Activated CD4-positive, alpha-beta memory T cell treated with anti-CD3 and anti-CD28 coated beads for 36 hours (primary cell): ENCODE data around the gene SPC25. TPM values are rescaled to one million over a fixed set of nuclear protein-coding genes. Genes with fewer than 3 reads are reported as not detected.

Experiments
- CTCF ChIA-PET: fragments of 350-600 bp; sonication (Branson Sonifier 250); formaldehyde crosslinking; loops from one replicate; lab custom pipeline; 2021; ENCODE audit warnings: antibody characterized with exemption, inconsistent platforms; lab: Charles Lee
- POLR2A ChIA-PET: fragments of 350-600 bp; sonication (Branson Sonifier 250); formaldehyde crosslinking; loops from one replicate; lab custom pipeline; 2021; ENCODE audit warnings: antibody characterized with exemption; lab: Charles Lee
- DNase-seq: peaks from one replicate; pipeline ENCODE4 v3.0.0-alpha.2; 2020
- H3K27ac Mint-ChIP-seq: one replicate; pipeline ENCODE4 v1.8.0; 2021; ENCODE audit warnings: mixed read lengths
- H3K27me3 Mint-ChIP-seq: one replicate; pipeline ENCODE4 v1.8.0; 2021; ENCODE audit warnings: mixed read lengths
- H3K36me3 Mint-ChIP-seq: one replicate; pipeline ENCODE4 v1.8.0; 2021; ENCODE audit warnings: mixed read lengths
- H3K4me1 Mint-ChIP-seq: one replicate; pipeline ENCODE4 v1.8.0; 2021; ENCODE audit warnings: low read depth, mixed read lengths
- H3K4me3 Mint-ChIP-seq: one replicate; pipeline ENCODE4 v1.8.0; 2021; ENCODE audit warnings: mild to moderate bottlenecking, mixed read lengths
- H3K9me3 Mint-ChIP-seq: one replicate; pipeline ENCODE4 v1.8.0; 2021; ENCODE audit warnings: mixed read lengths
- intact Hi-C: fragments of 100-400 bp; cut with micrococcal nuclease; formaldehyde crosslinking; loops from one replicate; pipeline ENCODE4 v1.15.1; 2023
- total RNA-seq, 2 experiments: library from RNA; stranded (reverse); gene quantifications; one replicate each; pipeline ENCODE4 v1.2.3, GENCODE V29; 2021

Gene SPC25
- total RNA-seq, 2 experiments from 2014 or later, result 38.4 to 47.1 TPM

DNA sequence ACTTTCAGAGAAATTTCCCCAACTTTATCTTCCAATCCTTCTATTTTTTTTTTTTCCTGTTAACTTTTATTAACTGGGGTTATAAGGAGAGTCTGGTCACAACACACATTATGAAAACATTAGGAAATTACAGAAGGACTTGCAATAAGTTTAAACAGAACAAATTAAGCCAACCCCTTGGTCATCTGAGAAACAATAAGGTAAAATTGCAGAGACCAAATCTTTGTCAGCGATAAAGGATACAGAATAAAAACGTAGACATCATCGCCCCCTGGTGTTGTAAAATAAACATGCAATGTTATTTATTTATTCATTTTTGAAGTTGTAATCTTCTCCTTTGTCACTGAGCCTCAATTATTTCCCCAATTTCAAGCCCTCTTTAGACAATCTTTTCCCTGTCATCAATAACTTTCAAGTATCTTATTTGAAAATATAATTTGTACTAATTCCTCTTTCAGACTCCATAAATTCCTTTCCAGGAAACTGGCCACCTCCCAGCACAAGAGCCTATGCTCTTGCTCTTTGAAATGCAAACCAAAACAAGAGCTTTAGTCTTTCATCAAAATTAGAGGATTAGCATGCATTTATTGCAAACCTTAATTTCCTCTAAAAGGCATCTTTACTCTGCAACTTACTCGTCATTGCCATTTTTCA is 30.4 kb upstream of the SPC25 start:
- ChIA-PET POLR2A (no interaction called here), CTCF (interaction anchor here (0.7 to 3.0 kb wide), 18 partner anchors 11 to 1018 kb away, joined by 3 to 12 read pairs (median 4); no protein-coding TSS in a partner anchor)
- H3K4me3 Mint-ChIP-seq, result no peak overlapping the region
- H3K4me1 Mint-ChIP-seq, result peaks cover 8% of the 10 kb centered on the region
- DNase-seq, result no peak
- intact Hi-C loops, result loop anchor here (1.0 to 10.0 kb wide), 3 partner anchors 147 to 574 kb away; no protein-coding TSS in a partner anchor
- H3K9me3 Mint-ChIP-seq, result peaks cover 6% of the 10 kb centered on the region
- no peak overlapping the region for H3K27ac Mint-ChIP-seq
- no peaks in the 10 kb centered on the region for H3K36me3 Mint-ChIP-seq
- H3K27me3 Mint-ChIP-seq, result peaks cover 19% of the 10 kb centered on the region

DNA sequence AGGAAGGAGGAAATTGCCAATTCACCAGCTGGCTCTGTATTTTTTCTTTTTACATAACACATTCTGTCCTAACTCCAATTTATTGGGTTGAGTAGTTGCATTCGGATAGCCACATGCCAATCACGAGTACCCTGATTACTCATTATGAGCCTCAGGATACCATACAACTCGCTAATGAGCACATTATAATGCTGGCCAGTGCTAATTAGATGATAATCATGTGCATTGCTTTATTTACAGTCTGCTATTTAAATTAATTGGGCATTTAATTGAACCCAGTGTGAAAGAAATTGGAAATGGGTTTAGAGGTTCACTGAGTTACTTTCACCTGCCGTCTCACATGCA is 26.1 kb upstream of the SPC25 start:
- CTCF ChIA-PET, result interaction anchor here (0.8 to 1.0 kb wide), 2 partner anchors 143 to 569 kb away, joined by 3 to 8 read pairs; no protein-coding TSS in a partner anchor
- Mint-ChIP-seq H3K9me3 (peaks cover 14% of the 10 kb centered on the region), H3K27me3 (peaks cover 35% of the 10 kb centered on the region), H3K27ac (no peak overlapping the region), H3K4me1 (peaks cover 14% of the 10 kb centered on the region), H3K4me3 (no peak overlapping the region), H3K36me3 (peaks cover 3% of the 10 kb centered on the region)
- POLR2A ChIA-PET, result interaction anchor here (0.7 kb wide), 1 partner anchor 224 kb away, joined by 3 read pairs; no protein-coding TSS in a partner anchor
- intact Hi-C loops, result loop anchor here (1.0 kb wide), 1 partner anchor 426 kb away; no protein-coding TSS in a partner anchor
- no peak for DNase-seq

DNA sequence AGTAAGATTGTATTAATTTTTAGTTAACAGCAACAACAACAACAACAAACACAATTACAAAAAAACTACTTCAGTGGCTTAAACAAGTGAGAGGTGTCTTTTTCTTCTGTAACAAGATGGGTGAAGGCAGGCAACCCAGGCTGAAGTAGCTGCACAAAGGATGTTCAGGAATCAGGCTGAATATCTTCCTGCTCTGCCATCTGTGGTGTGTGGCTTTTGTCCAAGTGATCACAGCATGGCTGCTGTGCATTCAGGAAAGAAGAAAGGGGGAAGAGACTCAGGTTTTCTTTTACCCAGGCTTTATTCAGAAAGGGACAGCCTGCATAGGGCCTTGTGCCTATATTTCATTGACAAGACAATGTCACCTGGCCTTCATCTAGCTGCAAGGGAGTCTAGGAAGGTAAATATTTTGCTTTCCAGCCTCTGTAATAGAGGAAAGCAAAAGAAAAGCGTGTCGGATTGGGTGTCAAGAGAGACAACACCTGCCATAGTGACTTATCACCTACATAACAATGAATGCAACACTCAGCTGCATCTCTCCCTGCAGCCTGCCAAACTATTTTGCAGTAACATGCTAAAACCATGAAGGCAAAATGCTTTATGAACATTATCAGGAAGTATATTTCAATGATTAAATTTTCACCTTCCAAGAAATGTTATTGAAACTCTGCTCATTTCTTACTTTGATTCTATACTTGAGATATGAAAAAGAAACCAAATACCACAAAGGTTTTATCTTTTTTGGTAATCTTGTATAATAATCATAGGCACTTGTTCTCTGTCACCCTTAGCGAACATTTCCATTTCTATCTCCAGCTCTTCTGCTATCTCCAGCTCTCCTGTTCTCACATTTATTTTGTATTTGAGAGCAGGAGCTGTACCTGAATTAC is 25.5 kb upstream of the SPC25 start:
- no peak overlapping the region for H3K27ac Mint-ChIP-seq
- peaks cover 14% of the 10 kb centered on the region for H3K9me3 Mint-ChIP-seq
- POLR2A ChIA-PET, result interaction anchor here (0.7 kb wide), 1 partner anchor 223 kb away, joined by 3 read pairs; no protein-coding TSS in a partner anchor
- DNase-seq, result no peak
- no peak overlapping the region for H3K4me3 Mint-ChIP-seq
- intact Hi-C loops, result loop anchor here (1.0 kb wide), 1 partner anchor 425 kb away; no protein-coding TSS in a partner anchor
- CTCF ChIA-PET, result interaction anchor here (0.8 to 1.0 kb wide), 2 partner anchors 142 to 569 kb away, joined by 3 to 8 read pairs; no protein-coding TSS in a partner anchor
- H3K4me1 Mint-ChIP-seq, result peaks cover 14% of the 10 kb centered on the region
- H3K36me3 Mint-ChIP-seq, result peaks cover 3% of the 10 kb centered on the region
- peaks cover 33% of the 10 kb centered on the region for H3K27me3 Mint-ChIP-seq

DNA sequence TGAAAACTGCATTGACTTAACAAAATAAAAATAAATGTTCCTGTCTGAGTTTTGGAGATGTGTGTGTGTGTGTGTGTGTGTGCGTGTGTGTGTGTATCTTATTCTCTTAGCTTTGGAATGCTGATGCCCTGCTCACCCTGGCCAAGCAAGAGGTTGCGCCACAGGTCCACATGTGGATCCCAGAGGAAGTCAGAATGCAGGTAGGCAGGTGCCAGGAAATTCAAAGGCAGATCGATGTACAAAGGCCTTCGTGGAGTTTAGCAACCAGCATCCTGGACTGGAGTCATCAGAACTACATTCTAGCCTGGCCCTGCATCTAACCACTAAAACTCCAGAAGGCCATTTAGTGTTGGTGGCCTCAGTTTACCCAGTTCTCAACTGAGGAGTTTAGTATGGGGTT is 23.3 kb upstream of the SPC25 start:
- ChIA-PET CTCF (interaction anchor here (1.1 kb wide), 1 partner anchor 795 kb away, joined by 3 read pairs; no protein-coding TSS in a partner anchor), POLR2A (no interaction called here)
- intact Hi-C loops, result no loop called here
- Mint-ChIP-seq H3K27me3 (peaks cover 30% of the 10 kb centered on the region), H3K36me3 (peaks cover 3% of the 10 kb centered on the region), H3K4me1 (peaks cover 12% of the 10 kb centered on the region), H3K9me3 (peaks cover 14% of the 10 kb centered on the region), H3K27ac (no peak overlapping the region), H3K4me3 (no peak overlapping the region)
- DNase-seq, result no peak

DNA sequence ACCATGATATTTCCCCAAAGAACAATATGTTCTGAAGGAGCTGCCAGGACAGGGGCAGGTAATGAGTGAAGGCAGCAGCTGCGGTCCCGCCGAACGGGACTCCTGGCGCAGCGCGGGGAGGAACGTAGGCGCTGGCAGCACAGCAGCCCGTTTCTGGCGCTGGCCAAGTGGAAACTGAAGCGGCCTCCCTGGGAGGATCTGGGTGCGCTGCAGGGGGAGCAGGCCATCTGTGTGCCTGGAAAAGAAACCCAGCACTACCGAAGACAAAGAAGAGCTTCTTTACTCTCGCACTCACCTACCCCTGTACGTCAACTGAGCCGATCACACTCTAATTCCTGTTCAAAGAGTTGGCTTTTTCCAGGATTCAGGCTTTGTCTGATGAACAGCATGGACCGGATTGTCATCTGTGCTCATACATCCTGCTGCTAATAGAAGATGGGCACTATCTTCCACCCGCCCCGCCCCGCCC is 22.7 kb upstream of the SPC25 start:
- Mint-ChIP-seq H3K36me3 (peaks cover 3% of the 10 kb centered on the region), H3K4me3 (peak overlapping the region; percentile 38), H3K9me3 (peaks cover 14% of the 10 kb centered on the region), H3K4me1 (peaks cover 12% of the 10 kb centered on the region), H3K27me3 (peaks cover 30% of the 10 kb centered on the region), H3K27ac (no peak overlapping the region)
- intact Hi-C loops, result no loop called here
- no peak for DNase-seq
- ChIA-PET POLR2A (no interaction called here), CTCF (interaction anchor here (1.0 to 1.1 kb wide), 2 partner anchors 567 to 794 kb away, joined by 3 to 4 read pairs; no protein-coding TSS in a partner anchor)

DNA sequence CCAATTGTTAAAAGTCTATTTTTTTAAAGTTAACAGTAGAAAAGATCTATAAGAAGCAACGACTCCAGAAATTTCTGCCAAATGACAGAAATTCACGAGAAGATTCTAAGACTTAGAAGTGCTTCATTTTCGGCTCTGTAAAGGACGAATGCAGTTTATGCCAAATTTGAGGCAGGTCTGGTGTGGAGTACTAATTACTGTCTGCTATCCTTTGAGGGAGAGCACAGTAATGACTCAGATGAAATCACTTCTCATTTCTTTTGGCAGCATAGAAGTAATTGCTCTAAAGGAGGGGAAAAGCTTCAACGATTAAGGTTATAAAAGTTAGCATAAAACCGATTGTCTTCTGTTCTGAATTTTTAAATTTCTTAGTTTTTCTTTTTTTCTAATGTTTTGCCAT is 22.2 kb upstream of the SPC25 start:
- peaks cover 14% of the 10 kb centered on the region for H3K9me3 Mint-ChIP-seq
- intact Hi-C loops, result no loop called here
- H3K4me1 Mint-ChIP-seq, result peaks cover 12% of the 10 kb centered on the region
- no peak for DNase-seq
- peaks cover 3% of the 10 kb centered on the region for H3K36me3 Mint-ChIP-seq
- POLR2A ChIA-PET, result no interaction called here
- H3K4me3 Mint-ChIP-seq, result peak overlapping the region; percentile 38
- CTCF ChIA-PET, result interaction anchor here (1.0 to 1.1 kb wide), 2 partner anchors 566 to 794 kb away, joined by 3 to 4 read pairs; no protein-coding TSS in a partner anchor
- H3K27ac Mint-ChIP-seq, result no peak overlapping the region
- peaks cover 30% of the 10 kb centered on the region for H3K27me3 Mint-ChIP-seq

DNA sequence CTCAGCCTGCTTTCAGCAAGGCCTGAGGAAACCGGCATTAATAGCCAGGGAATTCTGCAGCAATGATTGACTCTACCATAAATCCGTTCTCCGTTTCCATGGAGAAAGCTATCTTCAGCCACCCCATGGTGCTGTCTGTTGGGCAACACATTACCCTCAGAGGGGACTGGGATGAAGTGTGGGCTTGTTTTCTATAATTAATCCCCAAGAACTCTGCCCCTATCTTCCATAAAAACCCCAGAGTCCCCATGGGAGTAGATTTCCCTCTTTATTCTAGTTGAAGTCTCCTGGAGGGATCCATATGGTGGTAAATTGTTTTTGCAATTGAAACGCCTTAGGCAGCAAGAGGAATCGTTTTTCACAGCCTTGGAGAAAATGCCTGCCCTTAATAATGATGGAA is 20.1 kb upstream of the SPC25 start:
- peaks cover 5% of the 10 kb centered on the region for H3K9me3 Mint-ChIP-seq
- no peak for DNase-seq
- CTCF ChIA-PET, result interaction anchor here (1.4 kb wide), 1 partner anchor 564 kb away, joined by 4 read pairs; no protein-coding TSS in a partner anchor
- intact Hi-C loops, result no loop called here
- H3K4me1 Mint-ChIP-seq, result peaks cover 6% of the 10 kb centered on the region
- peaks cover 37% of the 10 kb centered on the region for H3K27me3 Mint-ChIP-seq
- no peak overlapping the region for H3K4me3 Mint-ChIP-seq
- peaks cover 3% of the 10 kb centered on the region for H3K36me3 Mint-ChIP-seq
- no peak overlapping the region for H3K27ac Mint-ChIP-seq
- POLR2A ChIA-PET, result no interaction called here

DNA sequence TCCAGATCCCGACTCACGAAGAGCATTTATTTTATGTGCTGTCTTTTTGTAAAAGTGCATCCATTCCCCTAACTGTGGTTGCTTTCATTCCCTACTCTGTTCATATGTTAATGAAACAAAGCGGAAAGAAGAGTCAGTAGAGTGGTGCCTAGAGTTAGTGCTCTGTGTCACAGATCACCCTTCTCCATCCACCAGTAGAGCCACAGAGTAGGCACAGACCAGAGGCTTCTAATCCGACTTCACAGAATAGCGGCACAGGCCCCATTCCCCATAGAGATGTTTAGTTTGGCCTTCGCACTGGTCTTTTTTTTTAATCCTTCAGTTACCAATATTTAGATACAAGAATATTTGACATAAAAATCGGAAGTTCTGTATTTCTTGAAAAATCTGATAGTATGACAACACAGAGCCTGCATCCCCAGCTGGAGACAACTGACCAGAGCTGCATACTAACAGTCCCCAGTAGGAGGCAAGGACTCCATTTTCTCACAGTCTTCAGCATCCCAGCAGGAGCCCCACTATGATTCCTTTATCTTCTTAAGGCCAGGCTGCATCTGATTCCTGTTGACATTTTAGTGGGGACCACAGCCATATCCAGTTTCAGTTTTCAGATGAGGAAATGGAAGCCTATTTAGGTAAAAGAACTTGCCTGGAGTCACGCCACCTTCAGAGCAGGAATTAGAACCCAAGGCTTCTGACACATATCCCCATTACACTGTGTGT is 17.9 kb upstream of the SPC25 start:
- Mint-ChIP-seq H3K36me3 (no peaks in the 10 kb centered on the region), H3K27me3 (peaks cover 30% of the 10 kb centered on the region), H3K4me1 (peaks cover 6% of the 10 kb centered on the region), H3K9me3 (no peaks in the 10 kb centered on the region), H3K27ac (no peak overlapping the region), H3K4me3 (no peak overlapping the region)
- DNase-seq, result no peak
- CTCF ChIA-PET, result interaction anchor here (0.6 kb wide), 1 partner anchor 43 kb away, joined by 3 read pairs; no protein-coding TSS in a partner anchor
- intact Hi-C loops, result no loop called here
- POLR2A ChIA-PET, result no interaction called here

DNA sequence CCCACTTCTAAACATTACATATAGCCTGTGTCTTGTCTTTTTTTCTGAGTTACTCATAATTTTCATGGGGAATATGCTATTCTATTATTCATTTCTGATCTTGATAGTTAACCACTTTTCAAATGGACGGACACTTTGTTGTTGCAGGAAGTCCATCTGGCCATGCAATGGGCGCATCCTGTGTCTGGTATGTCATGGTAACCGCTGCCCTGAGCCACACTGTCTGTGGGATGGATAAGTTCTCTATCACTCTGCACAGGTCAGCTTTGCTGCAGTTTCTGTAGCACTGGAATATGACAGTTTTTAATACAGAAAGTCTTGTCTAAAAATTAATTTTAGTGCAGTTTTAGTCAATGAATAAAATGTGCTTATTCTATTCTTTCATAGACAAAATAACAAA is 14.1 kb upstream of the SPC25 start:
- ChIA-PET CTCF (interaction anchor here (0.6 to 1.3 kb wide), 2 partner anchors 130 to 493 kb away, joined by 3 read pairs; no protein-coding TSS in a partner anchor), POLR2A (no interaction called here)
- no peak for DNase-seq
- no peaks in the 10 kb centered on the region for H3K36me3 Mint-ChIP-seq
- no peaks in the 10 kb centered on the region for H3K9me3 Mint-ChIP-seq
- H3K27me3 Mint-ChIP-seq, result peaks cover 15% of the 10 kb centered on the region
- intact Hi-C loops, result no loop called here
- no peak overlapping the region for H3K4me3 Mint-ChIP-seq
- no peaks in the 10 kb centered on the region for H3K4me1 Mint-ChIP-seq
- no peak overlapping the region for H3K27ac Mint-ChIP-seq

DNA sequence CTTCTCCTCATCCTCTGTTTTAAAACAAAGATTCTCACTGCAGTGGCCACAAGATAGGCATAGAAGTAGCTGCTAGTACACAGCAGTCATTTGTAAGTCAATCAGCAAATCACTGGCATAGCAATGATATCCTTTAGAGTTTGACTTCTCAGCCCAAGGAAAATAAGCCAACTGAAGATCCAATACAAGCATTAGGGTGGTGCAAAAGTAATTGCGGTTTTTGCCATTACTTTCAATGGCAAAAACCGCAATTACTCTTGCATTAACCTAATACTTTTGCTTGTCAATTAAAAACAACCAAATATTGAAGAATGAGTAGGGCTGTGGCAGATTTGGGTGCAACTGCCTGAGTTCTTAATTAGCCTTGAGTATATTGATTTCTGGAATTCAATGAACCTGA is 13.7 kb upstream of the SPC25 start:
- no peaks in the 10 kb centered on the region for H3K36me3 Mint-ChIP-seq
- intact Hi-C loops, result no loop called here
- peaks cover 15% of the 10 kb centered on the region for H3K27me3 Mint-ChIP-seq
- DNase-seq, result no peak
- ChIA-PET POLR2A (no interaction called here), CTCF (interaction anchor here (1.3 kb wide), 1 partner anchor 129 kb away, joined by 3 read pairs; no protein-coding TSS in a partner anchor)
- H3K9me3 Mint-ChIP-seq, result no peaks in the 10 kb centered on the region
- no peaks in the 10 kb centered on the region for H3K4me1 Mint-ChIP-seq
- H3K27ac Mint-ChIP-seq, result no peak overlapping the region
- no peak overlapping the region for H3K4me3 Mint-ChIP-seq

DNA sequence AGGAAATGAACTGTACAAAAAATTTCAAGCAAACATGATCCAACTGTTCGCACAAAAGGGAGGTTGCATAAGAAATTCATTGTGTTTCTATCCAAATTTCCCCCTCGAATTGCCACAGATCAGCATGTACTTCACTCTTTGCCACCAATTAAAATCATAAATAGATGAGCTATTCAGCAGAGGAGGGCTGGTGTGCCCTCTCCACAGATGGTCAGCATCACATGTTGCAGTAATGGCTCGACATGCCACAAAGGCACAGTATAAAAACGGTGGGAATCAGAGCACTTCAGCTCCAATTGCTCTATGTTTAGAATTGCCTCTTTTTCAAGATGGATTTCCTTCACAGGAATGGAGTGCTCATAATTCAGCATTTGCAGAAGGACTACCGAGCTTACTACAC is 10.8 kb upstream of the SPC25 start, which contains the start of gene G6PC2:
G6PC2 (plus strand) TSS at position 289 of the 400 bp plus-strand sequence; CDS start at position 330, 41 bp downstream.
- H3K36me3 Mint-ChIP-seq, result no peaks in the 10 kb centered on the region
- H3K4me1 Mint-ChIP-seq, result no peaks in the 10 kb centered on the region
- H3K27me3 Mint-ChIP-seq, result peaks cover 8% of the 10 kb centered on the region
- POLR2A ChIA-PET, result no interaction called here
- H3K4me3 Mint-ChIP-seq, result no peak within 1 kb of the TSS
- H3K27ac Mint-ChIP-seq, result no peak within 1 kb of the TSS
- CTCF ChIA-PET, result no interaction called here
- no peaks in the 10 kb centered on the region for H3K9me3 Mint-ChIP-seq
- intact Hi-C loops, result no loop called here
- DNase-seq, result no peak
